GM20000 (cell line): ENCODE data around the gene C2orf72.

Source experiments
- DNase-seq: peaks from one replicate; pipeline ENCODE4 v3.0.0; 2012; ENCODE audit warnings: low spot score
- TF ChIP-seq, protein P1 (sequence below): IDR thresholded peaks from 2 replicates; pipeline ENCODE4 v1.5.1; 2012; ENCODE audit warnings: mild to moderate bottlenecking, control low read depth; ENCODE audit errors: extremely low read depth, missing control alignments

The C2orf72 gene

DNA sequence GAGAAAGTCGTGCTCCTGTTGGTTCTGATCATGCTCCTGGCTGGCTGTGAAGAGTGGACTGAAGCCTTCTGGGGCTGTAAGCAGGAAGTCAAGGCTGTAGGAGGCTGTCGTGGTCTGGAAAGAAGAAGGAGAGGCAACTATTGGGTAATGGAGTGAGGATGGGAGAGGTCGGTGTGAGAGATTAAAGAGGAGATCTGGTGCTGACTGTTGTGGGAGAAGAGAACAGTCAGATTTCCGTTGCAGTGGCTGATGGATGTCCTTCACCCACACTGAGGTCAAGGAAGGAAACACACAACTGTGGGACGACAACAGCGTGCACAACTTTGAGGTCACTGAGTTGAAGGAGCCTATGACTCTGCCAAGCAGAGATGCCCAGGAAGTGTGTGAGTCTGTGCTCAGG, 16.5 kb downstream of the C2orf72 start:
- TF ChIP-seq, protein P1, sequence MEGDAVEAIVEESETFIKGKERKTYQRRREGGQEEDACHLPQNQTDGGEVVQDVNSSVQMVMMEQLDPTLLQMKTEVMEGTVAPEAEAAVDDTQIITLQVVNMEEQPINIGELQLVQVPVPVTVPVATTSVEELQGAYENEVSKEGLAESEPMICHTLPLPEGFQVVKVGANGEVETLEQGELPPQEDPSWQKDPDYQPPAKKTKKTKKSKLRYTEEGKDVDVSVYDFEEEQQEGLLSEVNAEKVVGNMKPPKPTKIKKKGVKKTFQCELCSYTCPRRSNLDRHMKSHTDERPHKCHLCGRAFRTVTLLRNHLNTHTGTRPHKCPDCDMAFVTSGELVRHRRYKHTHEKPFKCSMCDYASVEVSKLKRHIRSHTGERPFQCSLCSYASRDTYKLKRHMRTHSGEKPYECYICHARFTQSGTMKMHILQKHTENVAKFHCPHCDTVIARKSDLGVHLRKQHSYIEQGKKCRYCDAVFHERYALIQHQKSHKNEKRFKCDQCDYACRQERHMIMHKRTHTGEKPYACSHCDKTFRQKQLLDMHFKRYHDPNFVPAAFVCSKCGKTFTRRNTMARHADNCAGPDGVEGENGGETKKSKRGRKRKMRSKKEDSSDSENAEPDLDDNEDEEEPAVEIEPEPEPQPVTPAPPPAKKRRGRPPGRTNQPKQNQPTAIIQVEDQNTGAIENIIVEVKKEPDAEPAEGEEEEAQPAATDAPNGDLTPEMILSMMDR: no peak
- no peak for DNase-seq

DNA sequence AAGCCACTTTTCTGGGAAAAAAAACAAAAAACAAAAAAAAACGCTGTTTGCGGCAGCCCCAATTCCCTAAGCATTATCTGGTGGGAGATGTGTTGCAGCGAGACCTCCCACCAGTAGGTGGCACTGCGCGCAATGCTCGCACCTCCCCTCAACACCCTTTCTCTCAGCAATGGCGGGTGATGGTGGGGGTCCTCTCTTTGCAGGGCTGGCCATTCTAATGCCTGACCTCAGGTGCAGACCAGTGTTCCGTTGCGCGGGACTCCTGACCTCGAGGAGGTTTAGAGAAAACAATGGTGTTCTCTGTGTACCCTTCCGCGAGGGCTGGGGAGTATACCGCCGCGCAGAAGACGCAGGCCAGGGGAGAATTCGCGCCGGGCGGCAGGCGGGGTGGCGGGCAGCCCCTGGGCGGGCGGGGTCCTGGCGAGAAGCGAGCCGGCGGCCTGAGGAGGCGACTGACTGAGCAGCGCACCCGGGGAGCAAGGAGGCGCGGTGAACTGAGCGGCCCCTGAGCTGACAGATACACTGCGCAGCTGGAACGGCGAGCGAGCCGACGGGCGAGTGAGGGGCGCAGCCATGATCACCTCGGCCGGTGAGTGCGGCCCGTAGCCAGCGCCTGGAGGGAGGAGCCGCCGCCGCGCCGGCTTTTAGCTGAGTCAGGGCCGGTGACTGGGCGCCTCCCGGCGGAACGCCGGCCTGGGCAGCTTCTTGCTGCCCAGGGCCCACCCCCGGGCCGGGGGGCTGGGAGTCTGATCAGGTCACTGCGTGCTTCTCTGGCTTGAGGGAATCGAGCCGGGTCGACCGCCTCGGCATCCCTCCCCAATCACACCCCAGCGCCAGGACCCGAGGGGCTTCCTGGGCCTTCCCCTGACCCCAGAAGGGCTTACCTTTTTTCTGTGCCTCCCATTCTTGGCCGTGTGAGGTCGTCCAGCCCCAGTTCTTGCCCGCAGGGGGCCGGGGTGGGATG, 19.4 kb downstream of the C2orf72 start, which contains the start of gene PSMD1:
Gene PSMD1 (plus strand): TSS at position 415 of the 964 bp plus-strand sequence. CDS start 159 bp downstream, at position 574.
- DNase-seq: peak; percentile 95
- TF ChIP-seq, protein P1: peak; percentile 97

DNA sequence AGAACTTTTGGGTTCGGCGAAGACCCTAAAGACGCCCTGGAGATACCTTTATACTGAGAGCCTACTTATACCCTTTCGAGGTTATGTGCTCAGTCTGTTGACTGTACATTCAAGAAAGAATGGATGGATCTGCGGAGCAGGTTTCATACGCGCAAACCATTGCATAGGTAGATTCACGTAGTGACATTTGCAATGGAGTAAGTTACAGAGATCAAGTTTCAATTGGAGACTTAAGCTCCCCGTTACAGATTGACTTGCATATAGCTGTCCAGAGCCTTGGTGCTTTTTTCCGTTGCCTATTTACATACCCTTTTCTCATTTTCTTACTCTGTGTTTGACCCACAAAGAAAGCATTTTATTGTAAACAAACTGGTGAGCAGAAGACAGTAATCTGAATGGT, 20.3 kb downstream of the C2orf72 start:
- TF ChIP-seq, protein P1: no peak
- no peak for DNase-seq

DNA sequence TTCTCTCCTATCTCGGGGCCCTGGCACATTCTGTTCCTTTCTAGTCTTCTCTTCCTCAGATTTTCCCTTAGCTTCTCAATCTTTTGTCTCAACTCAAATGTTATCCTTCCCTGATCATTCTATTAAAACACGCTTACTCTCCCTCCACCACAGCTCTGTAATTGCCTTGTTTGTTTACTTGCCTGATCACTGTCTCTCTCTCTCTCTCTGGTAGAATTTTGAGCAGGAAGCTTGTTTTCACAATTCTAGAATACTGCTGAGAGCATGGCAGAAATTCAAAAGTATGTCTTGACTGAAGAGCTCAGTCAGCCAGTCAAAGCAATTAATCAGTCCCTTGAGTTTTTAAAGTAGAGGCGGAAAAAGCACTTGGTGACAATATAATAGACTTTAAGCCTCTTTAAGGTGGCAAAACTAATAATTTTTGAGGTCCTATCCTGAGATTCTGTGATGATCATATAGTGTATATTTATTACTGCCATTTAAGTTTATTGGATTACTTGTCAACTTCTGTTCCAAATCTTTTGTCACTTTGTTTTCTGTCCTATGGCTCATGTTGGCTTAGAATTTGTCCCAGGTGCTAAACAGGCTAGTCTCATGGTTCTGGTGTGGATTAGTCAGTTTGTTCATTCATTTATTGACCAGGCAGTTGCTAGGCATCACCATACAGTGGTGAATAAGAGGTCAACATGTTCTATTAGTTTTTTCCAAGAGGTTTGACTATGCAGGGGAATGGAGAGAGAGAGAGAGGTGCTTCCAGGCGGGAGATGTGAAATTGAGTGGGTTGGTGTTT, 21.6 kb downstream of the C2orf72 start:
- TF ChIP-seq, protein P1: no peak
- DNase-seq: no peak

DNA sequence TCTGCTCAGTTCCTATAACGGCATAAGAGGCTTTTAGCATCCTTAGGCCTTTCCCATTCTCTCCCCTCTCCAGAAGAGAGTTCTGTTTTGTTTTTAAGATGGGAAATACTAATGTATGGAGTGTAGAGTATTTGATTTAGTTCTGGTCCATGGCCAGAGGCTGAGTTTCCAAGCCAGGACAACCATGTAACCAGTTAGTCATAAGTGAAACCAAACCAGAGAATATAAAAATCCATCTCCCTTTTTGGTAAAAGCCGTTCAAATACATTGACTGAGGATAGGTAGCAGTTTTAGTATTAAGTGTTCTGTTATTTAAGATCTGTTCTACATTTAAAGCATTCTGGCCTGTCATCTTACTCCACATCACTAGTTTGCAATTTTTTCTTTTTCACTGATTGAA, 22.4 kb downstream of the C2orf72 start:
- TF ChIP-seq, protein P1: no peak
- DNase-seq: no peak

DNA sequence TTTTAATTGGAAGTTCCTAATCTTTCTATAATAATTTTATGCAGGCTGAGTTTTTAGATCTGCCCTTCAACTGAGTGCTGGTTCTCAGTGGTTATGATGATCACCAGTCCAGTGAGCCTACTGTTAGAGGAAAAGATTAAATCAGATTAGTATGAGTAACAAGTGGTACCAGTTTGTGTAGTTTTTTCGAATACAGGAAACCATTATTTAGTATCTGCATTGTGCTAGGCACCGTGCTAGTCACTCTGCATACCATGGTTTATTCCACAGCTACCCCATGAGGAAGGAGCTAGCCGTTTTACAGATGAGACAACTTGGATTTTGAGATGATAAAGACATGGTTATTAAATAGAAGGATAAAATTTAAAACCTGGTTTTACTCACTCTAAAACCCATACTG, 25.5 kb downstream of the C2orf72 start:
- no peak for DNase-seq
- TF ChIP-seq, protein P1: no peak

DNA sequence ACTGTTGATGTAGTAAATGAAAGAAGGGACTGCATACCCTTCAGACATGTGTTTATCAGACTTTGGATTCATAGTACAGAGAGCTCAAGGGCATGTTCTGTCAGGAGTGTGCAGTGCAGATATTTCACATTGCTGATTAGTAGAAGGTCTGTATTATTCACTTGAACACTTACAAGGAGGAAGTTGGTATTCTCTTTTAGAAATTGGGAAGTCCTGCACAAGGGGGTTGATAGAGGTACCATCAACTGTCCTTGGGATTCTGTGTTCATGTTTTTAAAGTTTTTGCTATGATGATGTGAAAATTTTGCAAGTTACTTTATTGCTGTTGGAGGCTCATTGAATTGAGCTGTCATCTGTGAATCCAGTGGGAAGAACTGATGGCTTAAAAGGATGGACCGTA, 26.0 kb downstream of the C2orf72 start:
- TF ChIP-seq, protein P1: no peak
- DNase-seq: no peak
